GM18498 (cell line): ENCODE measurements around the gene ACOT6.
A peak's percentile ranks its signal among the peaks of the same experiment; 100 is the strongest.
"Not testable (repeated sequence)": the region's sequence is repeated elsewhere in the genome, so short reads cannot be mapped to it uniquely, and the experiment has no call there.

ENCODE experiments used
- ATAC-seq: cut with Tn5 transposase; IDR thresholded peaks from one replicate; pipeline ENCODE4 v1.9.1; 2021; ENCODE audit warnings: mild to moderate bottlenecking, moderate library complexity; ENCODE audit not compliant: unreplicated experiment

The ACOT6 gene

GRCh38 chr14:73594491-73594890 lies 17.8 kb upstream of the ACOT6 start:
- no peak for ATAC-seq

GRCh38 chr14:73599499-73599898 lies 12.8 kb upstream of the ACOT6 start:
- no peak for ATAC-seq

GRCh38 chr14:73602994-73603393 lies 9.3 kb upstream of the ACOT6 start:
- ATAC-seq = no peak

GRCh38 chr14:73606271-73606670 lies 6.0 kb upstream of the ACOT6 start:
- ATAC-seq = no peak

- ATAC-seq = no peak
Observed at GRCh38 chr14:73607241-73607640, 5.1 kb upstream of the ACOT6 start.

GRCh38 chr14:73610687-73611086 lies 1.6 kb upstream of the ACOT6 start:
- ATAC-seq = no peak

- ATAC-seq = no peak
Observed at GRCh38 chr14:73613046-73613383, 698 bp downstream of the ACOT6 start.

- no peak for ATAC-seq
Observed at GRCh38 chr14:73613419-73613963, 1.2 kb downstream of the ACOT6 start.

GRCh38 chr14:73616831-73617230 lies 4.5 kb downstream of the ACOT6 start:
- no peak for ATAC-seq

GRCh38 chr14:73619524-73619923 lies 7.2 kb downstream of the ACOT6 start:
- ATAC-seq = no peak

GRCh38 chr14:73620268-73620667 lies 8.0 kb downstream of the ACOT6 start:
- no peak for ATAC-seq

- ATAC-seq = no peak
Observed at GRCh38 chr14:73623504-73624054, 11.3 kb downstream of the ACOT6 start.

GRCh38 chr14:73625706-73626105 lies 13.4 kb downstream of the ACOT6 start:
- no peak for ATAC-seq

GRCh38 chr14:73627151-73627558 lies 14.8 kb downstream of the ACOT6 start:
- ATAC-seq = no peak

- ATAC-seq = no peak
Observed at GRCh38 chr14:73630009-73630780, 17.9 kb downstream of the ACOT6 start.

GRCh38 chr14:73633116-73634010 lies 21.0 kb downstream of the ACOT6 start:
- peak; percentile 71 for ATAC-seq

- ATAC-seq = peak; percentile 33
Observed at GRCh38 chr14:73634011-73634833, 21.9 kb downstream of the ACOT6 start.

- not testable (repeated sequence) for ATAC-seq
Observed at GRCh38 chr14:73636355-73636754, 24.0 kb downstream of the ACOT6 start.

- no peak for ATAC-seq
Observed at GRCh38 chr14:73637830-73638229, 25.5 kb downstream of the ACOT6 start.

- ATAC-seq = no peak
Observed at GRCh38 chr14:73640796-73641365, 28.6 kb downstream of the ACOT6 start.
